CD4-positive, CD25-positive, alpha-beta regulatory T cell (primary cell): Measurements from ENCODE around the gene MYO1E. TPM values are rescaled to one million over a fixed set of nuclear protein-coding genes. Genes with fewer than 3 reads are reported as not detected.

Experiments used
- ATAC-seq, 2 donors: fragments of 150-1000 bp; cut with Tn5 transposase; one replicate each; pipeline ENCODE4 v1.10.0; 2021; ENCODE audit warnings: low read depth in 2 of 2, moderate number of reproducible peaks in 2 of 2, moderate library complexity in 1 of 2
- DNase-seq, 3 donors: peaks; one replicate each; pipeline versions ENCODE4 v3.0.0 to v3.0.0-alpha.2; 2012 to 2022; ENCODE audit warnings: mixed read lengths in 1 of 3
- H3K27ac ChIP-seq: one replicate; pipeline ENCODE4 v1.7.0; 2013; ENCODE audit warnings: mild to moderate bottlenecking, low read length; ENCODE audit not compliant: insufficient read depth, poor library complexity, severe bottlenecking
- H3K27me3 ChIP-seq: one replicate; pipeline ENCODE4 v1.7.0; 2013; ENCODE audit warnings: low read length; ENCODE audit not compliant: control insufficient read depth, insufficient read depth
- H3K36me3 ChIP-seq: one replicate; pipeline ENCODE4 v1.7.0; 2013; ENCODE audit warnings: mild to moderate bottlenecking, low read length, moderate library complexity; ENCODE audit not compliant: control insufficient read depth, insufficient read depth
- H3K4me1 ChIP-seq: 2 replicates; pipeline ENCODE4 v1.7.0; 2013; ENCODE audit warnings: mild to moderate bottlenecking, low read length; ENCODE audit not compliant: insufficient read depth, control insufficient read depth, poor library complexity, severe bottlenecking
- H3K4me3 ChIP-seq: one replicate; pipeline ENCODE4 v1.7.0; 2013; ENCODE audit warnings: low read depth, mild to moderate bottlenecking, low read length, moderate library complexity
- H3K9me3 ChIP-seq, 2 experiments: 1 replicate in 1 of 2; 2 replicates in 1 of 2; pipeline ENCODE4 v1.7.0; 2013; ENCODE audit warnings: low read length in 2 of 2, mild to moderate bottlenecking in 1 of 2, moderate library complexity in 1 of 2; ENCODE audit not compliant: control insufficient read depth in 2 of 2
- H3K27ac Mint-ChIP-seq, 3 donors: one replicate each; pipeline ENCODE4 v1.8.0; 2020 to 2022; ENCODE audit warnings: mild to moderate bottlenecking in 3 of 3, mixed read lengths in 3 of 3, moderate library complexity in 2 of 3
- H3K27me3 Mint-ChIP-seq: one replicate; pipeline ENCODE4 v1.8.0; 2022; ENCODE audit warnings: mild to moderate bottlenecking, mixed read lengths
- H3K36me3 Mint-ChIP-seq: one replicate; pipeline ENCODE4 v1.8.0; 2020; ENCODE audit warnings: mixed read lengths
- H3K4me1 Mint-ChIP-seq, 4 donors: one replicate each; pipeline ENCODE4 v1.8.0; 2020 to 2022; ENCODE audit warnings: mixed read lengths in 4 of 4, mild to moderate bottlenecking in 1 of 4
- H3K4me3 Mint-ChIP-seq, 4 donors: one replicate each; pipeline ENCODE4 v1.8.0; 2020 to 2022; ENCODE audit warnings: mild to moderate bottlenecking in 4 of 4, mixed read lengths in 4 of 4, moderate library complexity in 3 of 4
- H3K9me3 Mint-ChIP-seq, 7 donors: one replicate each; pipeline ENCODE4 v1.8.0; 2020 to 2022; ENCODE audit warnings: mixed read lengths in 7 of 7, mild to moderate bottlenecking in 3 of 7, moderate library complexity in 2 of 7
- polyA plus RNA-seq, 4 donors: library from polyadenylated mRNA; unstranded; fragments of 300-500 nt; fragmentation: Illumina TruSeq; gene quantifications; one replicate each; pipeline ENCODE4 v1.2.3, GENCODE V29; 2021
- total RNA-seq: library from RNA; stranded (reverse); gene quantifications from one replicate; pipeline ENCODE4 v1.2.3, GENCODE V29; 2022

Gene MYO1E
- total and polyA plus RNA-seq, 5 donors from 2014 or later, result 0.14 to 1.6 (median 0.75) TPM

- no peak overlapping the region for H3K4me3 Mint-ChIP-seq
- DNase-seq (no peak), ATAC-seq (no peak)
- Histone ChIP-seq H3K4me3 (no peak overlapping the region), H3K9me3 (no peaks in the 10 kb centered on the region), H3K36me3 (no peaks in the 10 kb centered on the region), H3K4me1 (peaks cover 16% of the 10 kb centered on the region), H3K27me3 (no peaks in the 10 kb centered on the region), H3K27ac (no peak overlapping the region)
- peaks cover 19 to 31% (median 21%) of the 10 kb centered on the region in 4 donors for H3K4me1 Mint-ChIP-seq
- H3K27ac Mint-ChIP-seq, result peak overlapping the region in 1 of 3 donors; percentile 43
- H3K9me3 Mint-ChIP-seq, result no peaks in the 10 kb centered on the region
- H3K27me3 Mint-ChIP-seq, result no peaks in the 10 kb centered on the region
- H3K36me3 Mint-ChIP-seq, result no peaks in the 10 kb centered on the region
Measured at GRCh38 chr15:59295261-59296001, 77.2 kb downstream of the MYO1E start.

DNA sequence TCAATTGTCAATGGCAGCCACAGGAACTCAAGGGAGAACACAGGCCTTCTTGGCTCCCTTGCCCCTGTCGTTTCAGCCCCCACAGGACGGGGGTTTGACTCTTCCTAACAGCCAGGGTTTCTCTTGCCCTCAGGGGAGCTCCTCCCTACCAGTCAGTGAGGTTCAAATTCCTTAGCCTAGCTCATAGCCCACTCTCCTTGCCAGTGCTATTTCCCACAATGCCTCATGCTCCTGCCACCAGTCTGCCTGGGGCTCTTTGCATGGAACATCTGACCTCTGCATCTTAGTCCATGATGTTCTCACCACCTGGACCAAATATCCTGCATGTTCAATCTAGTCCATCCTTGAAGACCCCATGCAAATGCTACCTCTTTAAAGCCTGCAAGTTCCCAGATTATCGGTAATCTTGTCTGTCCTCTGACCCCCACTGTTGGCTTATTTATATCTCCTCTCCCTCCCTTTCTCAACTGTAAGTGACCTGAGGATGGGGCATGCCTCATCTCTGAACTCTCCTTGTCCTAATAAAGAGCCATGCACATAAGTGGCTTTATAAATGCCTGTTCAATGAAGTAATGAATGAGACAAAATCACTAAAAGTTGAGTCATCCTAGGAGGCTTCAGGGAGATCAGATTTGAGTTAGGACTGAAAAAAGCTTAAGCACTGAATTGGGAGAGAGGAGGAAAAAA lies 78.0 kb downstream of the MYO1E start:
- no peaks in the 10 kb centered on the region for H3K27me3 ChIP-seq
- H3K9me3 Mint-ChIP-seq, result no peaks in the 10 kb centered on the region
- H3K9me3 ChIP-seq, result no peaks in the 10 kb centered on the region
- H3K27ac ChIP-seq, result no peak overlapping the region
- H3K4me3 Mint-ChIP-seq, result no peak overlapping the region
- peak overlapping the region in 1 of 3 donors; percentile 43 for H3K27ac Mint-ChIP-seq
- peaks cover 9% of the 10 kb centered on the region for H3K4me1 ChIP-seq
- ATAC-seq, result no peak
- no peaks in the 10 kb centered on the region for H3K36me3 ChIP-seq
- no peaks in the 10 kb centered on the region for H3K27me3 Mint-ChIP-seq
- H3K36me3 Mint-ChIP-seq, result no peaks in the 10 kb centered on the region
- peaks cover 11 to 24% (median 14%) of the 10 kb centered on the region in 4 donors for H3K4me1 Mint-ChIP-seq
- no peak overlapping the region for H3K4me3 ChIP-seq
- no peak for DNase-seq

- no peaks in the 10 kb centered on the region for H3K36me3 ChIP-seq
- Mint-ChIP-seq H3K4me3 (no peak overlapping the region), H3K9me3 (no peaks in the 10 kb centered on the region), H3K27me3 (no peaks in the 10 kb centered on the region), H3K36me3 (no peaks in the 10 kb centered on the region), H3K4me1 (peaks cover 0 to 4% (median 2%) of the 10 kb centered on the region in 4 donors), H3K27ac (no peak overlapping the region)
- no peaks in the 10 kb centered on the region for H3K9me3 ChIP-seq
- no peak for ATAC-seq
- H3K27ac ChIP-seq, result no peak overlapping the region
- no peak for DNase-seq
- H3K27me3 ChIP-seq, result no peaks in the 10 kb centered on the region
- no peak overlapping the region for H3K4me3 ChIP-seq
- no peaks in the 10 kb centered on the region for H3K4me1 ChIP-seq
Measured at GRCh38 chr15:59292442-59293151, 80.1 kb downstream of the MYO1E start.

GRCh38 chr15:59291213-59291549 lies 81.5 kb downstream of the MYO1E start:
- Histone ChIP-seq H3K4me1 (no peaks in the 10 kb centered on the region), H3K27ac (no peak overlapping the region), H3K36me3 (no peaks in the 10 kb centered on the region), H3K9me3 (no peaks in the 10 kb centered on the region), H3K27me3 (no peaks in the 10 kb centered on the region), H3K4me3 (no peak overlapping the region)
- H3K9me3 Mint-ChIP-seq, result no peaks in the 10 kb centered on the region
- no peak for DNase-seq
- H3K27me3 Mint-ChIP-seq, result no peaks in the 10 kb centered on the region
- H3K27ac Mint-ChIP-seq, result no peak overlapping the region
- no peak overlapping the region for H3K4me3 Mint-ChIP-seq
- peaks cover 0 to 4% (median 0%) of the 10 kb centered on the region in 4 donors for H3K4me1 Mint-ChIP-seq
- no peaks in the 10 kb centered on the region for H3K36me3 Mint-ChIP-seq
- no peak for ATAC-seq

DNA sequence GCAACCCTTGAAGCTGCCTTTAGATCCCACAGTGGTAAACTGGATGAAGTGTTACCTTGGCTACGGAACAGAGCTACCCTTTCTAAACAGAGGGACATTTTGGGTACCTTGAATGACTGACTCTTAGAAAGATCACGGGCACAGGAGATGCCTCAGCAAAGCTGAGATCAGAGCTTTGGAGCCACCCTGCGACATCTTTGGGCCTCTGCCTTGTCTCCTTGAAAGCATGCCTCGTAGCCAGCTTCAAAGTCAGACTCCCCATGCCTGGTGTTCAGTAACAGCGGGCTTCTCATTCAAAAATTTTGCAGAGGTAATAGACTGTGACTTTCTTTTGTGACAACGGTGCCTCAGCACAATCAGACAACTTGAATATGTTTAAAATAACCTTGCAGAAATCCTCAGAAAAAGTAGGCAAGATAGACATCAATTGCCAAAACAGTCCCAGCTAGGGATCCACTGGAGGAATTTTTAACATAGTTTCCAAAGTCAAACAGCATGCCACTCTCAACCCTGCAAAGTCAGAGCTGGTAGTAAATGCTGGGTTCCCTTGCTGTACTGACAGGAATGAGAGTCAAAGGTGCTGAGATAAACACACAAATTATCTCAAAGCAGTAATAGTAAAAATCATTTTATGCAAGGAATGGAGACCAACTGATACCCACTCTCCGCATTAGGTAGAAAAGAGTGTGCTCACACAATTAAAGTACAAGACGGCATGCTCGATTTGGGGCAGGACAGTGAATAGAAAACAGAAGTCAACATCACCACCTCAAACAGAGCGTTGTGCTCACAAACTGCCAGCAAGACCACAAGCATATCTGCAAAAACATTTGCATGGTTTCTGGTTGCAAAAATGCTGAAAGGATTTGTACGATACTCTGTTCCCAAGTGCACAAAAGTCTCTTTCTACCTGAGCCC lies 82.1 kb downstream of the MYO1E start:
- Mint-ChIP-seq H3K27me3 (no peaks in the 10 kb centered on the region), H3K4me3 (no peak overlapping the region)
- no peak overlapping the region for H3K4me3 ChIP-seq

DNA sequence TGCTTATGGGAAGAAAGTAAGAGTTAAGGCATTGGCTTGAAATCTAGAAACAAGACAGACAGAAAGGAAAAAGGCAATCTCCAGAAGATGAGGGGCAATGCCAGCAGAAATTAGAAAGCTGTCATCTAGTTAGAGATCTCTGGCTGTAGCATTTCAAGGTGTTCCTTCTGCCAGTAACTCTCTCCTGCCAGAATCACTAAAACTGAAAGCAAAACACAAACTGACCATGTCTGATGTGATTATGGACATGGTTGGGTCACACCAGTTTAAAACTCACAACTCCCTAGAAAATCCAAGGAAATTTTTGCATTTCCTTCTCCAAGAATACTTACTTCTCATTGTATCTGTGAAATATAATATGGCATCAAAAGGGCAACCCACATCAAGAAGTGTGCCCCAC lies 83.1 kb downstream of the MYO1E start:
- H3K9me3 Mint-ChIP-seq, result no peaks in the 10 kb centered on the region
- H3K4me1 Mint-ChIP-seq, result peaks cover 0 to 3% (median 0%) of the 10 kb centered on the region in 4 donors
- H3K27ac Mint-ChIP-seq, result no peak overlapping the region
- peaks cover 4% of the 10 kb centered on the region for H3K27me3 Mint-ChIP-seq
- ATAC-seq (no peak), DNase-seq (no peak)
- no peaks in the 10 kb centered on the region for H3K27me3 ChIP-seq
- no peak overlapping the region for H3K4me3 Mint-ChIP-seq
- H3K4me1 ChIP-seq, result no peaks in the 10 kb centered on the region
- no peak overlapping the region for H3K27ac ChIP-seq
- no peak overlapping the region for H3K4me3 ChIP-seq
- no peaks in the 10 kb centered on the region for H3K36me3 ChIP-seq
- H3K9me3 ChIP-seq, result no peaks in the 10 kb centered on the region
- H3K36me3 Mint-ChIP-seq, result no peaks in the 10 kb centered on the region

More for the DNA sequence above, 82.1 kb downstream of the MYO1E start:
- Histone ChIP-seq H3K9me3 (no peaks in the 10 kb centered on the region), H3K36me3 (no peaks in the 10 kb centered on the region), H3K4me1 (no peaks in the 10 kb centered on the region), H3K27ac (no peak overlapping the region), H3K27me3 (no peaks in the 10 kb centered on the region)
- DNase-seq (no peak), ATAC-seq (no peak)
- Mint-ChIP-seq H3K4me1 (peaks cover 0 to 4% (median 0%) of the 10 kb centered on the region in 4 donors), H3K27ac (no peak overlapping the region), H3K9me3 (no peaks in the 10 kb centered on the region), H3K36me3 (no peaks in the 10 kb centered on the region)

DNA sequence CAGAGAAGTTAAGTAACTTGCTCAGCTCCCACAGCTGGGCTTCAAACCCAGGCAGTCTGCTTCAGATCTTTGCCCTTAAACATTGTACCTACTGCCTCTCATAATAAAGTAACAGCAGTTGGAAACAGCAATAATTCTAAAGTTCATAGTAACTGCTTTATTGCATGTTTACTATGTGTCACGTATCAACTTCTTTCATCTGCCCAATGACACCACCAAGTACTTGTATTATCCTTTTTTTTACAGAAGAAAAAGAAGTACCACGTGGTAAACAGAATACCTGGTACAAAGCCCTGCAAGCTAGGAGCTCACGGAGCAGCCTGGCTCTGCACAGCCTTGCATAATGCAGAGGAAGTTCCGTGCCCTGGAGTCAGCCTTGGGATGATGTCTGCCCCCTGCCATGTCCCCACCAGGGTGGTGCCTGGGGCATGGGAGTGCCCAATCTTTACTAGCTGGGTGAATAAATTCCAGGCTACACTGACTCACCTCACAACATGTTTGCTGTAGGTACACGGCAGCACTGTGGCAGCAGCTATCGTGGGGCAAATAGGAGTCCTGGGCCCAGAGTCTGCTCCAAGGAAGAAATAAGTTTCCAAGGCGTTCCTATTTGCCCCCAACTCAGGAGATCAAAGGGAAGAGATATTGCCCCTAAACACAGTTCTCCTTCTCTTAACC lies 88.8 kb downstream of the MYO1E start:
- no peak overlapping the region for H3K27ac Mint-ChIP-seq
- ATAC-seq, result no peak
- H3K9me3 Mint-ChIP-seq, result no peaks in the 10 kb centered on the region
- no peaks in the 10 kb centered on the region for H3K4me1 Mint-ChIP-seq
- no peaks in the 10 kb centered on the region for H3K9me3 ChIP-seq
- H3K27ac ChIP-seq, result no peak overlapping the region
- DNase-seq, result no peak
- no peaks in the 10 kb centered on the region for H3K36me3 Mint-ChIP-seq
- H3K27me3 ChIP-seq, result no peaks in the 10 kb centered on the region
- no peak overlapping the region for H3K4me3 ChIP-seq
- no peaks in the 10 kb centered on the region for H3K4me1 ChIP-seq
- H3K4me3 Mint-ChIP-seq, result no peak overlapping the region
- peaks cover 4% of the 10 kb centered on the region for H3K27me3 Mint-ChIP-seq
- no peaks in the 10 kb centered on the region for H3K36me3 ChIP-seq
